GM18502 (cell line): ENCODE measurements around the gene OR10A2.
"Not testable (repeated sequence)": the region's sequence is repeated elsewhere in the genome, so short reads cannot be mapped to it uniquely, and the experiment has no call there.

Source experiments
- ATAC-seq: cut with Tn5 transposase; IDR thresholded peaks from one replicate; pipeline ENCODE4 v1.9.1; 2021; ENCODE audit warnings: mild to moderate bottlenecking; ENCODE audit not compliant: unreplicated experiment, poor library complexity

OR10A2 gene

DNA sequence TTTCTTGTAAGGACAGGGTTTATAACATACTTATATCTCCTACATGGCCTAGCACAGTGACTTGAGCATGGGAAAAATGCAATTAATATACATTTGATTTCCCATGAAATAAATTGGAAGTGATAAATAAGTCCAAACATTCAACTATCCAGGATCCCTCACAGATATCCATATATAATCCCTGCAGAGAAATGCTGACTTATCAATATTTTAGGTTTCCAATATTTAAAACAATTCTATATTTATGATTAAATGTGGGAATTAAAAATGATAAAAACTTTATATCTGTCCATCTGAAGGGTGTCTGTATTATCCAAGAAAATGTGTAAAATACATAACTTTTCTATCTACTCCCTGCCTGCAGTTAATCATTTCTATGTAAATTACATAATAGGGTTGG, 19.9 kb downstream of the OR10A2 start:
- no peak for ATAC-seq

DNA sequence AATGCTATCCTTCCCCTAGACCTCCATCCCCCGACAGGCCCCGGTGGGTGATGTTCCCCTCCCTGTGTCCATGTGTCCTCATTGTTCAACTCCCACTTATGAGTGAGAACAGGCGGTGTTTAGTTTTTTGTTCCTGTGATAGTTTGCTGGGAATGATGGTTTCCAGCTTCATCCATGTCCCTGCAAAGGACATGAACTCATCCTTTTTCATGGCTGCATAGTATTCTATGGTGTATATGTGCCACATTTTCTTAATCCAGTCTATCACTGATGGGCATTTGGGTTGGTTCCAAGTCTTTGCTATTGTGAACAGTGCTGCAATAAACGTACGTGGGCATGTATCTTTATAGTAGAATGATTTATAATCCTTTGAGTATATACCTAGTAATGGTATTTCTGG, 24.9 kb downstream of the OR10A2 start:
- ATAC-seq: not testable (repeated sequence)

DNA sequence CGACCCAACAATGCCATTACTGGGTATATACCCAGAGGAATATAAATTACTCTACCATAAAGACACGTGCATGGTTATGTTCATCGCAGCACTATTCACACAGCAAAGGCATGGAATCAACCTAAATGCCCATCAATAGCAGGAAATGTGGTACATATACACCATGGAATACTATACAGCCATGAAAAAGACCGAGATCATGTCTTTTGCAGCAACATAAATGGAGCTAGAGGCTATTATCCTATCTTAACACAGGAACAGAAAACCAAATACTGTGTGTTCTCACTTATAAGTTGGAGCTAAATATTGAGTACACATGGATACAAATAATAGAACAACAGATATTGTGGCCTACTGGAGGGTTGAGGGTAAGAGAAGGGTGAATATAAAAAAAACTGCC, 26.0 kb downstream of the OR10A2 start:
- ATAC-seq: no peak

DNA sequence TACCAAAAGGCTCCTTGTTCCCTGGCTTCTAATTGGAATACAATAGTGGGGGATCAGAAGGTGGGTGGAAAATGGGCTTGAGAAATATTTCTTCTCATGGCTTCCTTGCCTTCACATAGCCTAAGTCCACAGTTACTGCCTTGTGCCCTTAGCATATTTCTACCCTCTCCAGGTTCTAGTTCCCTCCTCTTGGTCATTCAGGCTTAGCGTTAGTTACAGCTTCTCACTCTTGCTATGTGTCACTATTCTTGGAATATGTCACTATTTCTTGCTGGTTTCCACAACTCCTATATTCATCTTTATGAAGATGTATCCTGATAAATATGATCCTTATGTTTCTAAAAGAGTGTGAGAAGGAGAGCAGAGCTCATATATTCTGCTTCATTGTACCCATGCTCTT, 27.0 kb downstream of the OR10A2 start:
- peak; percentile 58 for ATAC-seq

DNA sequence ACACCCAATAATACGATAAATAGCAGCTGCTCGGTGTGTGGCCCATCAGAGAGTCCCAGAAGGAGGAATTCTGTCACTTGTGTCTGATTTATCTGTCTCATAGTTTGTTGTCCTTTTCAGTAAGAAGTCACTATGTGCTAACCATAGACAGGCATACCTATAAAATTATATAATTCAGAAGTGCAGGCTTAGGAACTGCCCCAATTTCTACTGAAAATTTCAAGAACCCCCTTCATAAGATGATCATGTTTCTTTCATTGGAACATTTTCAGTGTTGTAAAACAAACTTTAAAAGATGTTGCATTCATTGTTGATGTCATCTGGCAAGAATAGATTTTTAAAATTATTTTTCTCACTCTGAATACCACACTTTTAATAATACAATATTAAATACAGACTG, 29.5 kb downstream of the OR10A2 start, which contains the start of gene OR2D2:
Gene OR2D2 (minus strand): TSS at position 101 of the 400 bp plus-strand sequence. CDS start 0 bp downstream, at position 101.
- ATAC-seq: no peak

- ATAC-seq: no peak
Measured at GRCh38 chr11:6894097-6894496, 31.2 kb downstream of the OR10A2 start.

- ATAC-seq: peak; percentile 97
Measured at GRCh38 chr11:6895010-6895409, 32.2 kb downstream of the OR10A2 start.

DNA sequence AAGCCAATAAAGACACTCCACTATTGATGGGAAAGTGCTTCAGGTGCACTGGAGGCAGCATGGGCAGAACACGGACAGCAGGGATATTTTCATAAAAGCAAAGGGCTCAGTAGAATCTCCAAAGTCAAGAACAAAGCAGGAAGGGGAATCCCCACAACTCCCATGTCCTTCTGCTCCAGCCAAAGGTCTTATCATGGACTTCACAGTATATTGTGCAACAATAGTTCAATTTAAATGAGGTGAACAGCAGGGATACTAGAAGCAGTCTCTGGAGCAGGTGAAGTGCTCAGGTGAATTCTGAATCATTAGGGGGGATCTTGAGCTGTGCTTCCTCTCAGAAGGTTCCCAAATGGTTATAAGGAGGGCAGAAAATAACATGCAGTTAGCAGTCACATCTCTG, 36.1 kb downstream of the OR10A2 start:
- no peak for ATAC-seq

DNA sequence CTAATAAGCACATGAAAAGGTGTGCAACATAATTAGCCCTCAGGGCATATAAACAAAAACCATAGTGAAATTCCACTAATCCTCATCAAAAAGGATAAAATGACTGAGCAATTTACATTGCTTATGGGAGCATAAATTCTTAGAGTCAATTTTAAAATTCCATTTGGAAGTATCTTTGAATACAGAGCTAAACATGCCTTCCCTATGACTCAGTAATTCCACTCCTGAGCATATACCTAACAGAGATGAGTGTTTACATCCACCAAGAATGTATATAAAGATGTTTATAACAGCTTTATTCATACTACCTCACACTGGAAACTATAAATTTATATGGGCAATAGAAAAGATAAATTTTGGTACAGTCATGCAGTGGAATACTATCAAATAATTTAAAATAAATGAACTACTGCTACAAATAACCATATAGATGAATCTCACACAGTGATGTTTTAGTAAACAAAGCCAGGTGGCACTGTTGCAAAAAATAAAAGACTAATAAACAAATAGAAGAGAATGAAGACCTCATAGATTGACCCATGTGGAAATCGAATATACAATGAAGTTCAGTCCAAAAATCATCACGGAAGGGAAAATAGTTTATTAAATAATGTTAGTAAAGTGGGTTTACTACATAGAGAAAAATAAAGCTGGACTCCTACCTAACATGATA, 37.6 kb downstream of the OR10A2 start:
- no peak for ATAC-seq

- not testable (repeated sequence) for ATAC-seq
Measured at GRCh38 chr11:6904804-6905203, 41.9 kb downstream of the OR10A2 start.

GRCh38 chr11:6911378-6911777, 48.5 kb downstream of the OR10A2 start:
- ATAC-seq: no peak

- no peak for ATAC-seq
Measured at GRCh38 chr11:6911948-6912347, 49.1 kb downstream of the OR10A2 start.

DNA sequence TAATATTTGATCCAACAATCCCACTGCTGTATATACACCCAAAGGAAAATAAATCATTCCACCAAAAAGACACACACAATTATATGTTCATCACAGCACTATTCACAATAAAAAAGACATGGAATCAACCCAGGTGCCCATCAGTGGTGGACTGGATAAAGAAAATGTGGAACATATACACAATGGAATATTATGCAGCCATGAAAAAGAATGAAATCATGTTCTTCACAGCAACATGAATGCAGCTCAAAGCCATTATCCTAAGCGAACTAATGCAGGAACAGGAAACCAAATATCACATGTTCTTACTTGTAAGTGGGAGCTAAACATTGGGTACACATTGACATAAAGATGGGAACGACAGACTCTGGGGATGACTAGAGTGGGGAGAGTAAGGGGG, 56.8 kb downstream of the OR10A2 start:
- ATAC-seq: no peak

DNA sequence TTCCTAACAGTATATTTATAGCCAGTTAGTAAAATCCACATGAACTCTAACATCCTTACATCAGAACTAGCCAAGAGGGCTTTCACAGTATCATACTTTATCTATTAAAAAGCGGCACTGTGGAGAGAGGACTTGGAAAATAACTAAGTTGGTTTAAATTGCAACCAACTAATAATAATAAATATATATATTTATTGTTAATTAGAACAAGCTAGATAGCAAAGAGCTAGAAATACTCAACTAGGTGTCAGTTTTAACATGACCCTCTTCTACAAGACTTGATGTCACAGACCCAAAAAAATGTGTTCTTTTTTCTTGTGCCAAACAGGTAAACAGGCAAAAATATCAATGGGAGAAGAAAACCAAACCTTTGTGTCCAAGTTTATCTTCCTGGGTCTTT, 57.8 kb downstream of the OR10A2 start, which contains the start of gene OR2D3:
Gene OR2D3 (plus strand): TSS at position 301 of the 400 bp plus-strand sequence. CDS start 0 bp downstream, at position 301.
- no peak for ATAC-seq
